ENCODE data around the gene PMF1.

PMF1 gene

DNA sequence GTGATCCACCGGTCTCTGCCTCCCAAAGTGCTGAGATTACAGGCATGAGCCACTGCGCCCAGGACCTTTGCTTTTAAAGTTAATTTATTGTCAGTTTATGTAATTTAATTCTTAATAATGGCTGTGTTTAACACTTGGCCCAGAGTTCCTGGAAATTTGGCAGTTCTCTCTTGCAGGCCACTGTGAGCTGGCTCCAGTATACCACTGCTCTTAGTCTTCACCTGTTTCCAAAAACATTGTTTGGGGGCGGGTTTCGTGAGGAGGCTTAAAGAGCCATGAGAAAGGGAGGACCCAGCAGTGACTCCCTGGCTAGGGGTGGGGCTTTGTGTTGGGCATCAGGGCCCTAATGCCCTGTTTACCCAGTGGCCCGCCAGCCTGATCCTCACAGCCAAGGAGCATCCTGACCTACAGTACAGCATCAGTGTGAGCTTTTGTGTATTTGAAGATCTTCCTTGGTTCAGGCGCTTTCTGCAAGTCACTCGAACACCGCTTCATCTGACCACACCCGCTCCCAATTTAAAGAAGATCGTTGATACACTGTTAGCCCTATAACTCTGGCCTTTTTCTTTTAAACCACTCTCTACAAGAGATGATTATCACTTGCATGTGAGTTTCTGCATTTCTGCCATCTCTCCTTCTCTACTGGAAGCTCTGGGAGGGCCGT is 17.1 kb downstream of the PMF1 start:
- TF ChIP-seq YY1 (IDR thresholded peaks at IDR 0.05; ENCODE audit: low read depth) (no peak), RAD21 (IDR thresholded peaks at IDR 0.05; ENCODE audit: low read depth) (no peak), EGR1 (IDR thresholded peaks at IDR 0.05) (no peak), NFIC (IDR thresholded peaks at IDR 0.05) (no peak), TEAD4 (IDR thresholded peaks at IDR 0.05) (no peak), ZBTB7A (IDR thresholded peaks at IDR 0.05; ENCODE audit: low read depth) (no peak), EP300 (IDR thresholded peaks at IDR 0.05; ENCODE audit: borderline replicate concordance) (no peak), CREB1 (IDR thresholded peaks at IDR 0.05; ENCODE audit: low read depth) (no peak), TCF12 (IDR thresholded peaks at IDR 0.05; ENCODE audit: low read depth) (no peak), FOXM1 (IDR thresholded peaks at IDR 0.05; ENCODE audit: borderline replicate concordance, low read depth) (no peak)
- TF ChIP-seq, protein P1, sequence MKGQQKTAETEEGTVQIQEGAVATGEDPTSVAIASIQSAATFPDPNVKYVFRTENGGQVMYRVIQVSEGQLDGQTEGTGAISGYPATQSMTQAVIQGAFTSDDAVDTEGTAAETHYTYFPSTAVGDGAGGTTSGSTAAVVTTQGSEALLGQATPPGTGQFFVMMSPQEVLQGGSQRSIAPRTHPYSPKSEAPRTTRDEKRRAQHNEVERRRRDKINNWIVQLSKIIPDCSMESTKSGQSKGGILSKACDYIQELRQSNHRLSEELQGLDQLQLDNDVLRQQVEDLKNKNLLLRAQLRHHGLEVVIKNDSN (IDR thresholded peaks at IDR 0.05) = no peak

DNA sequence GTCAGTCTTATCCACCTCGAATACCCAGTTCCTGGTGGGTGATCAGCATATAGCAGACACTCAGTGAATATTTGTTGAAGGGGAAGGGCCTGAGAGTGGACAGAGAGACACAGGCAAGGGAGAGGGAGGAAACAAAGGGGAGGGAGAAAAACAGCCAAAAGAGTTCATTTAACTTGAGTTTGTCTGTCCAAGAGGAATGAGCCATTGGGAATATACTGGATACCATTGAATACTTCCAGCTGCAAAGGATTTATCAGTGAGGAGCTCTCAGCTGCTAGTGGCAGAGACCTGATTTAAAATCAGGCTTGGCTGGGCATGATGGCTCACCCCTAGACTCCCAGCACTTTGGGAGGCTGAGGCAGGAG is 17.6 kb downstream of the PMF1 start:
- TF ChIP-seq CEBPB (IDR thresholded peaks at IDR 0.05) = no peak
- TF ChIP-seq EP300 (IDR thresholded peaks at IDR 0.05; ENCODE audit: borderline replicate concordance) = no peak
- TF ChIP-seq YY1 (IDR thresholded peaks at IDR 0.05; ENCODE audit: low read depth) = no peak
- no peak for TF ChIP-seq CREB1 (IDR thresholded peaks at IDR 0.05; ENCODE audit: low read depth)

DNA sequence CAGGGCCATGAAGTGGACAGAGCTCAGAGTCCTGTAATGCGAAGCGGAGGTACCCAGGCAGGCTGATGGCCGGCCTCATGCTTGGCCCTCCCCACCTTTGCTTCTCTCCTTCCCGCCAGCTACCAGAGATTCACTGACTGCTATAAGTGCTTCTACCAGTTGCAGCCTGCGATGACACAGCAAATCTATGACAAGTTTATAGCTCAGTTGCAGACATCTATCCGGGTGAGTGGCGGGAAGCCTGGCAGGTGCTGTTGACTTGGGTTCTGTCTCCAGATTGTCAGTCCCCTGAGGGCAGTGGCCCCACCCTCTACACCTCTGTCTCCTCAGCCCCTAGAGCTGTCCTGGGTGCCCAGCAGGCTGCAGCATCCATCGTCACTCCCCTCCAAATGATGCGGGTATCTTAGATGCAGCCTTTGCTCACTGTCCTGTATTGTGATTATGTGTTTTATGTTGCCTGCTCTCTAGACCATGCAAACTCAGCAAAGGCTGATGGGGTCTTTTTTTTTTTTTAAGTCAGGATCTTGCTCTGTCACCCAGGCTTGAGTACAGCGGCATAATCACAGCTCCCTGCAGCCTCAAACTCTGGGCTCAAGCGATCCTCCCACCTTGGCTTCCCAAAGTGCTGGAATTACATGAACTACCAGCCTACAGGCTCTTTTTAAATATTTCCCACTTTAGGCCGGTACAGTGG is 19.5 kb downstream of the PMF1 start:
- TF ChIP-seq, protein P2, sequence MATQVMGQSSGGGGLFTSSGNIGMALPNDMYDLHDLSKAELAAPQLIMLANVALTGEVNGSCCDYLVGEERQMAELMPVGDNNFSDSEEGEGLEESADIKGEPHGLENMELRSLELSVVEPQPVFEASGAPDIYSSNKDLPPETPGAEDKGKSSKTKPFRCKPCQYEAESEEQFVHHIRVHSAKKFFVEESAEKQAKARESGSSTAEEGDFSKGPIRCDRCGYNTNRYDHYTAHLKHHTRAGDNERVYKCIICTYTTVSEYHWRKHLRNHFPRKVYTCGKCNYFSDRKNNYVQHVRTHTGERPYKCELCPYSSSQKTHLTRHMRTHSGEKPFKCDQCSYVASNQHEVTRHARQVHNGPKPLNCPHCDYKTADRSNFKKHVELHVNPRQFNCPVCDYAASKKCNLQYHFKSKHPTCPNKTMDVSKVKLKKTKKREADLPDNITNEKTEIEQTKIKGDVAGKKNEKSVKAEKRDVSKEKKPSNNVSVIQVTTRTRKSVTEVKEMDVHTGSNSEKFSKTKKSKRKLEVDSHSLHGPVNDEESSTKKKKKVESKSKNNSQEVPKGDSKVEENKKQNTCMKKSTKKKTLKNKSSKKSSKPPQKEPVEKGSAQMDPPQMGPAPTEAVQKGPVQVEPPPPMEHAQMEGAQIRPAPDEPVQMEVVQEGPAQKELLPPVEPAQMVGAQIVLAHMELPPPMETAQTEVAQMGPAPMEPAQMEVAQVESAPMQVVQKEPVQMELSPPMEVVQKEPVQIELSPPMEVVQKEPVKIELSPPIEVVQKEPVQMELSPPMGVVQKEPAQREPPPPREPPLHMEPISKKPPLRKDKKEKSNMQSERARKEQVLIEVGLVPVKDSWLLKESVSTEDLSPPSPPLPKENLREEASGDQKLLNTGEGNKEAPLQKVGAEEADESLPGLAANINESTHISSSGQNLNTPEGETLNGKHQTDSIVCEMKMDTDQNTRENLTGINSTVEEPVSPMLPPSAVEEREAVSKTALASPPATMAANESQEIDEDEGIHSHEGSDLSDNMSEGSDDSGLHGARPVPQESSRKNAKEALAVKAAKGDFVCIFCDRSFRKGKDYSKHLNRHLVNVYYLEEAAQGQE (IDR thresholded peaks at IDR 0.05; ENCODE audit: low read depth) = no peak
- no peak for TF ChIP-seq YY1 (IDR thresholded peaks at IDR 0.05; ENCODE audit: low read depth)
- TF ChIP-seq, protein P3, sequence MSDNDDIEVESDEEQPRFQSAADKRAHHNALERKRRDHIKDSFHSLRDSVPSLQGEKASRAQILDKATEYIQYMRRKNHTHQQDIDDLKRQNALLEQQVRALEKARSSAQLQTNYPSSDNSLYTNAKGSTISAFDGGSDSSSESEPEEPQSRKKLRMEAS (IDR thresholded peaks at IDR 0.05) = no peak
- TF ChIP-seq TCF12 (IDR thresholded peaks at IDR 0.05; ENCODE audit: low read depth) = no peak
- no peak for TF ChIP-seq CEBPB (IDR thresholded peaks at IDR 0.05)
- TF ChIP-seq RAD21 (IDR thresholded peaks at IDR 0.05; ENCODE audit: low read depth) = no peak
- TF ChIP-seq TEAD4 (IDR thresholded peaks at IDR 0.05) = no peak
- TF ChIP-seq, protein P1 (IDR thresholded peaks at IDR 0.05) = no peak
- no peak for TF ChIP-seq FOXM1 (IDR thresholded peaks at IDR 0.05; ENCODE audit: borderline replicate concordance, low read depth)
- TF ChIP-seq EGR1 (IDR thresholded peaks at IDR 0.05) = no peak
- no peak for TF ChIP-seq TAF1 (IDR thresholded peaks at IDR 0.05; ENCODE audit: low read depth)
- no peak for TF ChIP-seq NFIC (IDR thresholded peaks at IDR 0.05)

DNA sequence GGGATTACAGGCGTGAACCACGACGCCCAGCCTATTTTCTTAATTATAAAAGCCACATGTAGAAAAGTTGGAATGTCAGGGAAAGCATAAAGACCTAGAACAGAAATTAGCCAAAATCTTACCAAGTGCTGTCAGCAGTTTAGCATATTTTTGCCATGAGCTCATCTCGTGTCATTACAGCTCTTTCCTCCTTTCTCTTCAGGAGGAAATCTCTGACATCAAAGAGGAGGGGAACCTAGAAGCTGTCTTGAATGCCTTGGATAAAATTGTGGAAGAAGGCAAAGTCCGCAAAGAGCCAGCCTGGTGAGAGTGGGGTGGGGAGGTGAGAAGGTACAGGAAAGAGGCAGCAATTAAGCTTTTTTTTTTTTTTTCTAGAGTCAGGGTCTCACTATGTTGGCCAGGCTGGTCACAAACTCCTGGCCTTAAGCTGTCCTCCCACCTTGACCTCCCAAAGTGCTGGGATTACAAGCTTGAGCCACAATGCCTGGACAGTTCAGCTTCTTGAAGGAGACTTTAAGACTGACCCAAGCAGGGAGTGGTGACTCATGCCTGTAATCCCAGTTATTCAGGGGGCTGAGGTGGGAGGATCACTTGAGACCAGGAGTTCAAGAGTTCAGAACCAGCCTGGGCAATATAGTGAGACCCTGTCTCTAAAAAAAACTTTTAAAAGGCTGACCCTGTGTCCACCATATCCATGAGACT is 20.8 kb downstream of the PMF1 start:
- TF ChIP-seq NFIC (IDR thresholded peaks at IDR 0.05) = no peak
- TF ChIP-seq YY1 (IDR thresholded peaks at IDR 0.05; ENCODE audit: low read depth) = no peak
- TF ChIP-seq ZBTB7A (IDR thresholded peaks at IDR 0.05; ENCODE audit: low read depth) = no peak
- no peak for TF ChIP-seq EGR1 (IDR thresholded peaks at IDR 0.05)
- no peak for TF ChIP-seq CEBPB (IDR thresholded peaks at IDR 0.05)
- no peak for TF ChIP-seq FOXM1 (IDR thresholded peaks at IDR 0.05; ENCODE audit: borderline replicate concordance, low read depth)
- TF ChIP-seq EP300 (IDR thresholded peaks at IDR 0.05; ENCODE audit: borderline replicate concordance) = no peak
- TF ChIP-seq, protein P2 (IDR thresholded peaks at IDR 0.05; ENCODE audit: low read depth) = no peak
- TF ChIP-seq, protein P1 (IDR thresholded peaks at IDR 0.05) = no peak
- no peak for TF ChIP-seq TCF12 (IDR thresholded peaks at IDR 0.05; ENCODE audit: low read depth)
- TF ChIP-seq CREB1 (IDR thresholded peaks at IDR 0.05; ENCODE audit: low read depth) = no peak
- no peak for TF ChIP-seq RAD21 (IDR thresholded peaks at IDR 0.05; ENCODE audit: low read depth)
- TF ChIP-seq, protein P3 (IDR thresholded peaks at IDR 0.05) = no peak

DNA sequence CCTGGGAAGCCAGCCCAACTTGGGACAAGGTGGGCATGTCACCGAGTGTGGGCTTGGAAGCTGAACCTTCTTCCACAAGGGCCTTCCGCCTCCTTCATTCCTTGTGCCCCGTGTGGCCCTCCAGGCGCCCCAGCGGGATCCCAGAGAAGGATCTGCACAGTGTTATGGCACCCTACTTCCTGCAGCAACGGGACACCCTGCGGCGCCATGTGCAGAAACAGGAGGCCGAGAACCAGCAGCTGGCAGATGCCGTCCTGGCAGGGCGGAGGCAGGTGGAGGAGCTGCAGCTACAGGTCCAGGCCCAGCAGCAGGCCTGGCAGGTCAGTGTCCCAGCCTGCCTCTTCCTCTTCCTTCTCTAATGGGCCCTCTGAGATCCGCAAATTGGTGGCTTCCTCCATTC is 23.4 kb downstream of the PMF1 start:
- TF ChIP-seq, protein P3 (IDR thresholded peaks at IDR 0.05) = no peak
- TF ChIP-seq CREB1 (IDR thresholded peaks at IDR 0.05; ENCODE audit: low read depth) (no peak), TAF1 (IDR thresholded peaks at IDR 0.05; ENCODE audit: low read depth) (no peak), TCF12 (IDR thresholded peaks at IDR 0.05; ENCODE audit: low read depth) (no peak), EP300 (IDR thresholded peaks at IDR 0.05; ENCODE audit: borderline replicate concordance) (no peak), NFIC (IDR thresholded peaks at IDR 0.05) (no peak), YY1 (IDR thresholded peaks at IDR 0.05; ENCODE audit: low read depth) (no peak), TEAD4 (IDR thresholded peaks at IDR 0.05) (no peak), CEBPB (IDR thresholded peaks at IDR 0.05) (no peak), ZBTB7A (IDR thresholded peaks at IDR 0.05; ENCODE audit: low read depth) (no peak), RAD21 (IDR thresholded peaks at IDR 0.05; ENCODE audit: low read depth) (no peak), EGR1 (IDR thresholded peaks at IDR 0.05) (no peak), FOXM1 (IDR thresholded peaks at IDR 0.05; ENCODE audit: borderline replicate concordance, low read depth) (no peak)
- TF ChIP-seq, protein P1 (IDR thresholded peaks at IDR 0.05) = no peak
- TF ChIP-seq, protein P2 (IDR thresholded peaks at IDR 0.05; ENCODE audit: low read depth) = no peak
